Mucosa of rectum (tissue), 2 donors: ENCODE results near the gene KRTAP3-2.

ENCODE experiments used
- H3K27ac ChIP-seq, 2 donors: one replicate each; pipeline ENCODE4 v1.7.0; 2013; ENCODE audit warnings: inconsistent platforms in 2 of 2, low read depth in 2 of 2, low read length in 2 of 2
- H3K27me3 ChIP-seq, 2 donors: one replicate each; pipeline ENCODE4 v1.7.0; 2013; ENCODE audit warnings: low read length in 2 of 2; ENCODE audit not compliant: control insufficient read depth in 2 of 2, insufficient read depth in 2 of 2
- H3K36me3 ChIP-seq, 2 donors: one replicate each; pipeline ENCODE4 v1.7.0; 2013; ENCODE audit warnings: low read length in 2 of 2; ENCODE audit not compliant: control insufficient read depth in 2 of 2, insufficient read depth in 2 of 2
- H3K4me1 ChIP-seq, 2 donors: one replicate each; pipeline ENCODE4 v1.7.0; 2013; ENCODE audit warnings: low read length in 2 of 2, mild to moderate bottlenecking in 1 of 2; ENCODE audit not compliant: control insufficient read depth in 2 of 2, insufficient read depth in 2 of 2
- H3K4me3 ChIP-seq, 2 donors: one replicate each; pipeline ENCODE4 v1.7.0; 2013; ENCODE audit warnings: low read length in 2 of 2
- H3K9ac ChIP-seq, 2 donors: one replicate each; pipeline ENCODE4 v1.7.0; 2013; ENCODE audit warnings: low read length in 2 of 2, low read depth in 1 of 2, mild to moderate bottlenecking in 1 of 2
- H3K9me3 ChIP-seq, 2 donors: one replicate each; pipeline ENCODE4 v1.7.0; 2013; ENCODE audit warnings: low read length in 2 of 2; ENCODE audit not compliant: control insufficient read depth in 2 of 2
- donor health status: healthy.
- donor health status: Normal muscosa, but diverticular disease.

The KRTAP3-2 gene

GRCh38 chr17:40952661-40953060 is 47.0 kb downstream of the KRTAP3-2 start:
- Histone ChIP-seq H3K27ac (no peak overlapping the region), H3K36me3 (no peaks in the 10 kb centered on the region), H3K9ac (no peak overlapping the region), H3K4me3 (no peak overlapping the region), H3K9me3 (no peaks in the 10 kb centered on the region), H3K4me1 (peaks cover 0 to 3% of the 10 kb centered on the region in 2 donors), H3K27me3 (peaks cover 0 to 3% of the 10 kb centered on the region in 2 donors)

- no peak overlapping the region for H3K9ac ChIP-seq
- H3K27me3 ChIP-seq, result peaks cover 0 to 3% of the 10 kb centered on the region in 2 donors
- peaks cover 0 to 3% of the 10 kb centered on the region in 2 donors for H3K4me1 ChIP-seq
- no peaks in the 10 kb centered on the region for H3K9me3 ChIP-seq
- H3K4me3 ChIP-seq, result no peak overlapping the region
- H3K27ac ChIP-seq, result no peak overlapping the region
- no peaks in the 10 kb centered on the region for H3K36me3 ChIP-seq
Measured at GRCh38 chr17:40952154-40952553, 47.6 kb downstream of the KRTAP3-2 start.

DNA sequence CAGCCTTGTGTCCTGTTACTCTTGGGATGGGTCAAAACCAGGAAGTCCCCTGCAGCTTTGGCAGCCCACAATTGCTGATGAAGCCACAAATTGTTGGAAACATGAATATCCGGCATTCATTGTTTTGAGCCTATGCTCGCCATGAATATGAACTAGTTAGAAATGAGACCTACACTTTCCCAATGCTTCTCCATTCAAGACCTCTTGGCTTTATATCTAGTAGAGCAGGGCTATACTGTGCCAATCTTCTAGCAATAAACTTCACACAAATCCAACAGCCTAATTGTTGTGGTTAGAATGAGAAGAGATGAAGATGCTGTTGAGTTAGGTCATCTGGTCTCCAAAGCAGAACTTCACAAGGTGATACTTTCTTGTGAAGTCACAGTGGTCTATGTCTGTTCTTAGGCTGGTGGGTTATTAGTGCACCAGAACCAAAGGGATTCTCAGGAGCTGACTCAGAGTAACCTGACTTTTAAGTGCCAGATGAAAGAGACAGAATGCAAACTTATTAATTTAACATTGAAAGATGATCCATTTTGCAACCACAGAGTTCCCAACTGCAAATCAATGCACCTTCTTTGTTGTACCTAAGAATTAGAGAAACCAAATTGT is 48.6 kb downstream of the KRTAP3-2 start:
- peaks cover 0 to 3% of the 10 kb centered on the region in 2 donors for H3K4me1 ChIP-seq
- no peak overlapping the region for H3K9ac ChIP-seq
- H3K36me3 ChIP-seq, result no peaks in the 10 kb centered on the region
- no peaks in the 10 kb centered on the region for H3K9me3 ChIP-seq
- H3K4me3 ChIP-seq, result no peak overlapping the region
- H3K27me3 ChIP-seq, result peaks cover 0 to 3% of the 10 kb centered on the region in 2 donors
- H3K27ac ChIP-seq, result no peak overlapping the region

DNA sequence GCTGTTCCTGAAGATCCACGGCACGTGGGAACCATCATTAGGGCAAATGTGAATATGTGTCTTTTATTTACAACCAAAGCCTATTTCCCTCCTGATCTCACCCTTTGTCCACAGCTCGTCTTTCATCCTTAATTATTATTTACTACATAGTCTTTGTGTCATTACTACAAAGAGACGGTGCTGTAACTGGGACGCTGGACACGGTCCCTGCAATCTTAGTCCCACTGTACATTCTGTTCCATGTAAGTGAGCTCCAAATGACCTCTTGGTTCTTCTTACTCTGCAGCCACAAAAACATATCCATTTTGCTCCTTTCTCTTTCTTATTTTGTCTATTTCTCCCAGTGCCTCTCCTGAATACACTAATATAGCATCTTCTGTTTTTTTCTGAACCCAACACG is 49.5 kb downstream of the KRTAP3-2 start:
- no peak overlapping the region for H3K9ac ChIP-seq
- H3K9me3 ChIP-seq, result no peaks in the 10 kb centered on the region
- H3K4me3 ChIP-seq, result no peak overlapping the region
- peaks cover 0 to 3% of the 10 kb centered on the region in 2 donors for H3K27me3 ChIP-seq
- H3K4me1 ChIP-seq, result peaks cover 0 to 3% of the 10 kb centered on the region in 2 donors
- H3K36me3 ChIP-seq, result no peaks in the 10 kb centered on the region
- H3K27ac ChIP-seq, result no peak overlapping the region

- Histone ChIP-seq H3K4me3 (no peak overlapping the region), H3K9ac (no peak overlapping the region), H3K27me3 (peaks cover 0 to 3% of the 10 kb centered on the region in 2 donors), H3K9me3 (no peaks in the 10 kb centered on the region), H3K36me3 (no peaks in the 10 kb centered on the region), H3K27ac (no peak overlapping the region), H3K4me1 (peaks cover 0 to 3% of the 10 kb centered on the region in 2 donors)
Measured at GRCh38 chr17:40949418-40949817, 50.3 kb downstream of the KRTAP3-2 start.
